ENCODE data around the gene MALSU1.

MALSU1 gene

GRCh38 chr7:23256731-23257130 lies 42.4 kb upstream of the MALSU1 start:
- Histone ChIP-seq H3K27me3 (ENCODE audit: insufficient read depth, low read length, poor library complexity, severe bottlenecking) (no peaks in the 10 kb centered on the region), H2AFZ (ENCODE audit: low read length) (no peak overlapping the region), H3K9ac (ENCODE audit: low read depth, low read length, poor library complexity, severe bottlenecking) (no peak overlapping the region), H3K9me3 (ENCODE audit: insufficient read depth, low read depth, low read length) (no peaks in the 10 kb centered on the region), H3F3A (ENCODE audit: low read depth) (no peaks in the 10 kb centered on the region), H3K79me2 (ENCODE audit: insufficient read depth, low read length) (no peaks in the 10 kb centered on the region), H3K9me2 (replicated peaks; ENCODE audit: low read depth, low read length) (no peaks in the 10 kb centered on the region), H3K4me3 (ENCODE audit: low read length, poor library complexity, severe bottlenecking) (no peak overlapping the region), H3K4me2 (ENCODE audit: low read depth, low read length, poor library complexity, severe bottlenecking) (no peak overlapping the region), H3K36me3 (ENCODE audit: insufficient read depth, low read length) (no peaks in the 10 kb centered on the region), H4K20me1 (ENCODE audit: insufficient read depth, low read length, poor library complexity, severe bottlenecking) (no peaks in the 10 kb centered on the region), H3K4me1 (ENCODE audit: insufficient read depth, low read length, poor library complexity, severe bottlenecking) (no peaks in the 10 kb centered on the region)
- TF ChIP-seq EZH2phosphoT487 (IDR thresholded peaks at IDR 0.05; ENCODE audit: borderline replicate concordance) (no peak), CTCF (conservative IDR thresholded peaks at IDR 0.05; ENCODE audit: low read length) (no peak)

DNA sequence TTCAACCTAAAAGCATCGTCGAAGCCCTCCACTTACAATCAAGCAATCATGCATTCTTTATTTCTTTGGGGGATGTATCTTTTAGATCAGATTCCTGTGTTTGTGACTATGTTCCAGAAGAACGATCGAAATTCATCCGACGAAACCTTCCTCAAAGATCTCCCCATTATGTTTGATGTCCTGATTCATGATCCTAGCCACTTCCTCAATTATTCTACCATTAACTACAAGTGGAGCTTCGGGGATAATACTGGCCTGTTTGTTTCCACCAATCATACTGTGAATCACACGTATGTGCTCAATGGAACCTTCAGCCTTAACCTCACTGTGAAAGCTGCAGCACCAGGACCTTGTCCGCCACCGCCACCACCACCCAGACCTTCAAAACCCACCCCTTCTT lies 38.8 kb upstream of the MALSU1 start:
- Histone ChIP-seq H3K27me3 (ENCODE audit: insufficient read depth, low read length, poor library complexity, severe bottlenecking) (no peaks in the 10 kb centered on the region), H3K9me3 (ENCODE audit: insufficient read depth, low read depth, low read length) (no peaks in the 10 kb centered on the region), H4K20me1 (ENCODE audit: insufficient read depth, low read length, poor library complexity, severe bottlenecking) (no peaks in the 10 kb centered on the region), H3K4me3 (ENCODE audit: low read length, poor library complexity, severe bottlenecking) (no peak overlapping the region), H3K4me1 (ENCODE audit: insufficient read depth, low read length, poor library complexity, severe bottlenecking) (no peaks in the 10 kb centered on the region), H3F3A (ENCODE audit: low read depth) (no peaks in the 10 kb centered on the region), H3K79me2 (ENCODE audit: insufficient read depth, low read length) (no peaks in the 10 kb centered on the region), H3K9ac (ENCODE audit: low read depth, low read length, poor library complexity, severe bottlenecking) (no peak overlapping the region), H3K9me2 (replicated peaks; ENCODE audit: low read depth, low read length) (no peaks in the 10 kb centered on the region), H3K4me2 (ENCODE audit: low read depth, low read length, poor library complexity, severe bottlenecking) (no peak overlapping the region), H3K36me3 (ENCODE audit: insufficient read depth, low read length) (no peaks in the 10 kb centered on the region), H2AFZ (ENCODE audit: low read length) (no peak overlapping the region)
- no peak for TF ChIP-seq EZH2phosphoT487 (IDR thresholded peaks at IDR 0.05; ENCODE audit: borderline replicate concordance)
- no peak for TF ChIP-seq CTCF (conservative IDR thresholded peaks at IDR 0.05; ENCODE audit: low read length)

DNA sequence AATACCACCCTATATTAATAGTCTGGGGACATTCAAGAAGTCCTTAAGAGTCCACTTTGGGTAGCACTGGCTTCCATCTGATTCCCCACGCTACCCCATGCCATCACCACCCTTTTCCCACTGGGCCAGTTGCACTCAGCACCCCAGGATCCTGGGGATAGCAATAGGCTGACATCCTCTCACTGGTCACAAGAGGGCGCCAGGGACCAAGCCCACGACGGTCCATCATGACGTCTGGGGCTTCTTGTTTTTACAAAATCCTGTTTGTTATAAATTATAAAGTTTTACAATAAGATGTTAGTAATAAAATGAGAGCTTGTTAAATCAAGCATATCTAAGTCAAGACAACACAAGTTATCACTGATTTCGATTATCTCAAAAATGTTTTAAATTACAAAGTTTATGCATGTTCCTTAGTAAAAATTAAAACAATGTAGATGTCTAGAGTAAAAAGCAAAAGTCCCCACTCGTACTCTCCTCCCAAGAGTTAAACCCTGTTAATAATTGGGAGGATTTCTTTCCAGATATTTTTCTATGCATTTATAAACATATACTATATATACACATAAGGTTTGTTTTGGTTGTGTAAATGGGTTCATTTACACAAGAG lies 37.2 kb upstream of the MALSU1 start:
- no peaks in the 10 kb centered on the region for H4K20me1 ChIP-seq (ENCODE audit: insufficient read depth, low read length, poor library complexity, severe bottlenecking)
- TF ChIP-seq EZH2phosphoT487 (IDR thresholded peaks at IDR 0.05; ENCODE audit: borderline replicate concordance): no peak
- TF ChIP-seq CTCF (conservative IDR thresholded peaks at IDR 0.05; ENCODE audit: low read length): peak; percentile 88
- no peak overlapping the region for H3K9ac ChIP-seq (ENCODE audit: low read depth, low read length, poor library complexity, severe bottlenecking)
- H3K4me2 ChIP-seq (ENCODE audit: low read depth, low read length, poor library complexity, severe bottlenecking): peak overlapping the region; percentile 62
- no peaks in the 10 kb centered on the region for H3K36me3 ChIP-seq (ENCODE audit: insufficient read depth, low read length)
- H3F3A ChIP-seq (ENCODE audit: low read depth): no peaks in the 10 kb centered on the region
- H3K4me3 ChIP-seq (ENCODE audit: low read length, poor library complexity, severe bottlenecking): peak overlapping the region; percentile 48
- H3K27me3 ChIP-seq (ENCODE audit: insufficient read depth, low read length, poor library complexity, severe bottlenecking): no peaks in the 10 kb centered on the region
- no peaks in the 10 kb centered on the region for H3K9me2 ChIP-seq (replicated peaks; ENCODE audit: low read depth, low read length)
- H3K79me2 ChIP-seq (ENCODE audit: insufficient read depth, low read length): no peaks in the 10 kb centered on the region
- no peaks in the 10 kb centered on the region for H3K9me3 ChIP-seq (ENCODE audit: insufficient read depth, low read depth, low read length)
- H3K4me1 ChIP-seq (ENCODE audit: insufficient read depth, low read length, poor library complexity, severe bottlenecking): no peaks in the 10 kb centered on the region
- peak overlapping the region; percentile 74; the same call in 1 of the 2 replicates for H2AFZ ChIP-seq (ENCODE audit: low read length)

All from Loucy (cell line).